Panc1 (cell line): ENCODE measurements around the gene COMMD10. TPM values are rescaled to one million over a fixed set of nuclear protein-coding genes. Genes with fewer than 3 reads are reported as not detected.

Source experiments
- ATAC-seq: fragments of 200-7000 bp; cut with Tn5 transposase; 2 replicates; pipeline ENCODE4 v1.9.1; 2020; ENCODE audit warnings: mild to moderate bottlenecking, moderate library complexity
- BruUV-seq: library from RNA; stranded (reverse); fragments of 400-500 nt; replicated peaks from 2 replicates; lab custom pipeline; 2021; lab: Mats Ljungman, UMichigan
- CTCF ChIA-PET: fragments of 300-600 bp; sonication (Branson Sonifier 250); formaldehyde crosslinking; loops from one replicate; lab custom pipeline; 2022; ENCODE audit warnings: antibody characterized with exemption; lab: Charles Lee
- POLR2A ChIA-PET: fragments of 300-600 bp; sonication (Branson Sonifier 250); formaldehyde crosslinking; loops from one replicate; lab custom pipeline; 2022; ENCODE audit warnings: antibody characterized with exemption; lab: Charles Lee
- DNase-seq: peaks from one replicate; pipeline ENCODE4 v3.0.0-alpha.2; 2010; ENCODE audit warnings: low read depth, low spot score
- H3K27ac ChIP-seq: 2 replicates; pipeline ENCODE4 v1.5.1; 2011; ENCODE audit warnings: mild to moderate bottlenecking, low read length, inconsistent platforms
- H3K27me3 ChIP-seq: fragments of 200-500 bp; sonication (Bioruptor generic); 2 replicates; pipeline ENCODE4 v1.6.0; 2014; ENCODE audit warnings: low read length, inconsistent platforms; ENCODE audit not compliant: control insufficient read depth, insufficient read depth
- H3K36me3 ChIP-seq: fragments of 200-500 bp; sonication (Bioruptor generic); 2 replicates; pipeline ENCODE4 v1.5.1; 2014; ENCODE audit warnings: inconsistent platforms, mild to moderate bottlenecking, low read length, moderate library complexity; ENCODE audit not compliant: control insufficient read depth, insufficient read depth
- H3K4me1 ChIP-seq: 2 replicates; pipeline ENCODE4 v1.5.1; 2011; ENCODE audit warnings: inconsistent platforms, mild to moderate bottlenecking, low read length, moderate library complexity; ENCODE audit not compliant: control insufficient read depth, insufficient read depth
- H3K4me3 ChIP-seq, 2 experiments: 2 replicates each; pipeline ENCODE4 v1.5.1; 2011 to 2012; ENCODE audit warnings: low read depth in 2 of 2, low read length in 2 of 2, mild to moderate bottlenecking in 2 of 2, inconsistent platforms in 1 of 2, moderate library complexity in 1 of 2
- H3K9me3 ChIP-seq: fragments of 200-500 bp; sonication (Bioruptor generic); 2 replicates; pipeline ENCODE4 v1.5.1; 2014; ENCODE audit warnings: low read depth, mild to moderate bottlenecking, inconsistent platforms, low read length, moderate library complexity; ENCODE audit not compliant: control insufficient read depth, insufficient read depth
- POLR2AphosphoS5 ChIP-seq: IDR thresholded peaks from 2 replicates; pipeline ENCODE4 v1.6.1; 2012; ENCODE audit warnings: mild to moderate bottlenecking, low read depth, low read length, moderate library complexity
- SIN3A ChIP-seq: IDR thresholded peaks from 2 replicates; pipeline ENCODE4 v1.6.1; 2012; ENCODE audit warnings: low read depth, mild to moderate bottlenecking, low read length, moderate library complexity, borderline replicate concordance; ENCODE audit not compliant: insufficient read depth
- TCF7L2 ChIP-seq: IDR thresholded peaks from 2 replicates; pipeline ENCODE4 v1.6.1; 2011; ENCODE audit warnings: mild to moderate bottlenecking, low read depth, low read length, inconsistent platforms
- in situ Hi-C: cut with HindIII; loops from 2 replicates; pipeline ENCODE4 v1.10.0; 2016; ENCODE audit warnings: low sequenced_read_pairs, low pct_unique_long_range_greater_than_20kb
- intact Hi-C: fragments of 100-400 bp; cut with micrococcal nuclease; formaldehyde crosslinking; loops from one replicate; pipeline ENCODE4 v1.10.0; 2022; ENCODE audit not compliant: unreplicated experiment
- total RNA-seq: library from RNA; stranded (reverse); gene quantifications from one replicate; pipeline ENCODE4 v1.2.1, GENCODE V29; 2021; ENCODE audit not compliant: unreplicated experiment
- TF ChIP-seq, protein P1 (sequence below): fragments of 450-650 bp; IDR thresholded peaks from 2 replicates; pipeline ENCODE4 v1.5.1; 2017; ENCODE audit warnings: mild to moderate bottlenecking
- TF ChIP-seq, protein P2 (sequence below), 2 experiments: IDR thresholded peaks; 2 replicates each; pipeline ENCODE4 v1.6.1; 2011 to 2012; ENCODE audit warnings: low read depth in 2 of 2, control low read depth in 1 of 2, low read length in 1 of 2, mild to moderate bottlenecking in 1 of 2, moderate library complexity in 1 of 2; ENCODE audit not compliant: insufficient read depth in 1 of 2

COMMD10 gene
- total RNA-seq, 1 experiment from 2014 or later: 37.9 TPM

DNA sequence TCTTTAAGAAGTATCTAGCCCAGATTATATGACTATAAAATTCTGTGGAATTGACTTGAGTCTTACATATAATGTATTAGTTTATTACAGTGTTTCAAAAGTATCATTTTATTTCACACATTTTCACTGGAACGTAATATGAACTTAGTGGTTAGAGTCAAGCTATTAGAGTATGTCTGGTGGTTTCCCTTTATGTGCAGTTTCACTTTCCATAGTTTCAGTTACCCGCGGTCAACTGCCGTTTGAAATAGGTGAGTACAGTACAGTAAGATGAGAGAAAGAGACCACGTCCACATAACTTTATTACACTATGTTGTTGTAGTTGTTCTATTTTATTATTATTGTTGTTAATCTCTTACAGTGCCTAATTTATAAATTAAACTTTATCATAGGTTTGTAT, 50.5 kb downstream of the COMMD10 start:
- Histone ChIP-seq H3K27me3 (no peaks in the 10 kb centered on the region), H3K4me3 (no peak overlapping the region), H3K4me1 (no peaks in the 10 kb centered on the region), H3K9me3 (no peaks in the 10 kb centered on the region), H3K27ac (no peak overlapping the region), H3K36me3 (no peaks in the 10 kb centered on the region)
- intact Hi-C loops (loop anchor here (10.0 kb wide), 1 partner anchor 429 kb away; no protein-coding TSS in a partner anchor), in situ Hi-C loops (no loop called here)
- POLR2A ChIA-PET: no interaction called here
- no TSS peak for BruUV-seq
- no peak for TF ChIP-seq SIN3A
- TF ChIP-seq, protein P1, sequence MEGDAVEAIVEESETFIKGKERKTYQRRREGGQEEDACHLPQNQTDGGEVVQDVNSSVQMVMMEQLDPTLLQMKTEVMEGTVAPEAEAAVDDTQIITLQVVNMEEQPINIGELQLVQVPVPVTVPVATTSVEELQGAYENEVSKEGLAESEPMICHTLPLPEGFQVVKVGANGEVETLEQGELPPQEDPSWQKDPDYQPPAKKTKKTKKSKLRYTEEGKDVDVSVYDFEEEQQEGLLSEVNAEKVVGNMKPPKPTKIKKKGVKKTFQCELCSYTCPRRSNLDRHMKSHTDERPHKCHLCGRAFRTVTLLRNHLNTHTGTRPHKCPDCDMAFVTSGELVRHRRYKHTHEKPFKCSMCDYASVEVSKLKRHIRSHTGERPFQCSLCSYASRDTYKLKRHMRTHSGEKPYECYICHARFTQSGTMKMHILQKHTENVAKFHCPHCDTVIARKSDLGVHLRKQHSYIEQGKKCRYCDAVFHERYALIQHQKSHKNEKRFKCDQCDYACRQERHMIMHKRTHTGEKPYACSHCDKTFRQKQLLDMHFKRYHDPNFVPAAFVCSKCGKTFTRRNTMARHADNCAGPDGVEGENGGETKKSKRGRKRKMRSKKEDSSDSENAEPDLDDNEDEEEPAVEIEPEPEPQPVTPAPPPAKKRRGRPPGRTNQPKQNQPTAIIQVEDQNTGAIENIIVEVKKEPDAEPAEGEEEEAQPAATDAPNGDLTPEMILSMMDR: no peak
- TF ChIP-seq TCF7L2: no peak
- TF ChIP-seq POLR2AphosphoS5: no peak
- TF ChIP-seq, protein P2, sequence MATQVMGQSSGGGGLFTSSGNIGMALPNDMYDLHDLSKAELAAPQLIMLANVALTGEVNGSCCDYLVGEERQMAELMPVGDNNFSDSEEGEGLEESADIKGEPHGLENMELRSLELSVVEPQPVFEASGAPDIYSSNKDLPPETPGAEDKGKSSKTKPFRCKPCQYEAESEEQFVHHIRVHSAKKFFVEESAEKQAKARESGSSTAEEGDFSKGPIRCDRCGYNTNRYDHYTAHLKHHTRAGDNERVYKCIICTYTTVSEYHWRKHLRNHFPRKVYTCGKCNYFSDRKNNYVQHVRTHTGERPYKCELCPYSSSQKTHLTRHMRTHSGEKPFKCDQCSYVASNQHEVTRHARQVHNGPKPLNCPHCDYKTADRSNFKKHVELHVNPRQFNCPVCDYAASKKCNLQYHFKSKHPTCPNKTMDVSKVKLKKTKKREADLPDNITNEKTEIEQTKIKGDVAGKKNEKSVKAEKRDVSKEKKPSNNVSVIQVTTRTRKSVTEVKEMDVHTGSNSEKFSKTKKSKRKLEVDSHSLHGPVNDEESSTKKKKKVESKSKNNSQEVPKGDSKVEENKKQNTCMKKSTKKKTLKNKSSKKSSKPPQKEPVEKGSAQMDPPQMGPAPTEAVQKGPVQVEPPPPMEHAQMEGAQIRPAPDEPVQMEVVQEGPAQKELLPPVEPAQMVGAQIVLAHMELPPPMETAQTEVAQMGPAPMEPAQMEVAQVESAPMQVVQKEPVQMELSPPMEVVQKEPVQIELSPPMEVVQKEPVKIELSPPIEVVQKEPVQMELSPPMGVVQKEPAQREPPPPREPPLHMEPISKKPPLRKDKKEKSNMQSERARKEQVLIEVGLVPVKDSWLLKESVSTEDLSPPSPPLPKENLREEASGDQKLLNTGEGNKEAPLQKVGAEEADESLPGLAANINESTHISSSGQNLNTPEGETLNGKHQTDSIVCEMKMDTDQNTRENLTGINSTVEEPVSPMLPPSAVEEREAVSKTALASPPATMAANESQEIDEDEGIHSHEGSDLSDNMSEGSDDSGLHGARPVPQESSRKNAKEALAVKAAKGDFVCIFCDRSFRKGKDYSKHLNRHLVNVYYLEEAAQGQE (IDR thresholded peaks at IDR 0.05; ENCODE audit: insufficient read depth in 1 of 2, low read depth in 2 of 2, low read length in 1 of 2): no peak
- CTCF ChIA-PET: interaction anchor here (0.5 kb wide), 1 partner anchor 1007 kb away, joined by 3 read pairs; no protein-coding TSS in a partner anchor
- DNase-seq: no peak
- ATAC-seq: no peak

DNA sequence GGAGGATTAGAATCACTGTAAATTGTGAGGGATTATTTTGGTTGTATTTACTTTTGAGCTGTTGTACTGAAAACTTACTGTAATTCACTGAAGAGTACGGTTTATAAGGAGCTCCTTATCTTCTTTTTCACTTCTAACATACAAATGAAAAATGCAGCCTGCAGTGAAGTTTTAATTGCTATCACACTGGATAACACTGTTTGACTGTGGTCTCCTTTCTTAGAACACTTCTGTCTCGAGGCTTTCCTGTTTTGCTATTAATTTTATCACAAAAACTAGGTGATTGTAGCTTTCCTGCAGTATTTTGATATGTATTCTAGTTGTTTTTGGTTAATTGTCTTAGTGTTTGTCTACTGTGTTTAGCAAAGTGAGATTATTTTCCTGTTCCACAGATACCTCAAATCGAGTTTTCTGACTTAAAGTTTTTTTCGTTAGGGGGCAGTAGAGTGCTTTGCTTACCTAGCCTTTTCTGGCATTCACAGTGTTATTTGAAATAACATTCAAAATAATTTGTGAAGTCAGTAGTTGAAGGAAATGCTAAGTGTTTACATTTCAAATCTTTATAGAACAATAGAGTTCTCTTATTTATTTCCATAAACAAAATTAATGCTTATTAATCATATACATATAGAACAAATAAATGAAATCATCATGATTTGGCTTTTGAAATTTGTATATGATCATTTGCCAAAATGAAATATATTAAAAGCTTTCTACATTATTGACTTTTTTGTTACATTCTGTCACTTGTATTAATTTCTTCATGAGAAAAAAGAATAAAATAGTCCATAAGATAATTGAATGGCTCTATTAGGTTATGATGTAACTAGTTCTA, 52.9 kb downstream of the COMMD10 start:
- Histone ChIP-seq H3K36me3 (no peaks in the 10 kb centered on the region), H3K4me1 (no peaks in the 10 kb centered on the region), H3K4me3 (no peak overlapping the region), H3K27ac (no peak overlapping the region), H3K27me3 (no peaks in the 10 kb centered on the region), H3K9me3 (no peaks in the 10 kb centered on the region)
- intact Hi-C loops: loop anchor here (10.0 kb wide), 1 partner anchor 427 kb away; no protein-coding TSS in a partner anchor
- ChIA-PET CTCF (no interaction called here), POLR2A (interaction anchor here (0.6 kb wide), 1 partner anchor 107 kb away, joined by 6 read pairs; no protein-coding TSS in a partner anchor)
- in situ Hi-C loops: no loop called here
- DNase-seq: peak; percentile 15
- TF ChIP-seq, protein P2 (IDR thresholded peaks at IDR 0.05; ENCODE audit: insufficient read depth in 1 of 2, low read depth in 2 of 2, low read length in 1 of 2): no peak
- TF ChIP-seq, protein P1: peak; percentile 76; the same call in 1 of the 2 replicates
- TF ChIP-seq POLR2AphosphoS5: no peak
- no peak for ATAC-seq
- BruUV-seq: no TSS peak
